Upper lobe of left lung (tissue), 4 donors: ENCODE data around the gene GNAZ.

Experiments used
- CTCF ChIP-seq, 6 experiments: fragments of 450-650 bp in 4 of 6; fragments of 200-600 bp in 2 of 6; sonication (generic) in 2 of 6; IDR thresholded peaks; one replicate each; pipeline ENCODE4 v1.5.1; 2016 to 2019; ENCODE audit warnings: antibody characterized with exemption in 6 of 6
- EP300 ChIP-seq, 4 donors: sonication (generic); formaldehyde crosslinking; IDR thresholded peaks; one replicate each; pipeline ENCODE4 v1.5.1; 2017; ENCODE audit warnings: antibody characterized with exemption in 4 of 4, control low read depth in 2 of 4
- POLR2A ChIP-seq, 4 donors: fragments of 450-650 bp; IDR thresholded peaks; one replicate each; pipeline ENCODE4 v1.5.1; 2016 to 2017; ENCODE audit warnings: antibody characterized with exemption in 4 of 4, mild to moderate bottlenecking in 2 of 4
- POLR2AphosphoS5 ChIP-seq, 2 donors: sonication (generic); formaldehyde crosslinking; IDR thresholded peaks; one replicate each; pipeline ENCODE4 v1.5.1; 2017; ENCODE audit warnings: antibody characterized with exemption in 2 of 2

GRCh38 chr22:23149743-23150238 lies 79.5 kb downstream of the GNAZ start:
- TF ChIP-seq EP300 (IDR thresholded peaks at IDR 0.05) (no peak), POLR2A (IDR thresholded peaks at IDR 0.05) (no peak), CTCF (IDR thresholded peaks at IDR 0.05) (no peak), POLR2AphosphoS5 (IDR thresholded peaks at IDR 0.05) (no peak)
